H1 (cell line): ENCODE results near the gene HYAL1. TPM values are rescaled to one million over a fixed set of nuclear protein-coding genes. Genes with fewer than 3 reads are reported as not detected.

Experiments used
- CHD2 ChIP-seq: IDR thresholded peaks from 2 replicates; pipeline ENCODE4 v1.6.1; 2012; ENCODE audit warnings: low read length, improper control_type of control experiment
- KDM5A ChIP-seq: fragments of 200-600 bp; IDR thresholded peaks from 2 replicates; pipeline ENCODE4 v1.7.1; 2012; ENCODE audit warnings: mild to moderate bottlenecking, low read length, inconsistent platforms, mixed read lengths
- SIN3A ChIP-seq, 2 experiments: IDR thresholded peaks in 1 of 2; conservative IDR thresholded peaks in 1 of 2; 2 replicates each; pipeline ENCODE4 v1.6.1; 2011 to 2012; ENCODE audit warnings: low read length in 2 of 2, improper control_type of control experiment in 1 of 2, low read depth in 1 of 2, mild to moderate bottlenecking in 1 of 2
- SRF ChIP-seq: IDR thresholded peaks from 2 replicates; pipeline ENCODE4 v1.6.1; 2011; ENCODE audit warnings: mild to moderate bottlenecking, low read depth, low read length, moderate library complexity
- TEAD4 ChIP-seq: IDR thresholded peaks from 2 replicates; pipeline ENCODE4 v1.6.1; 2012; ENCODE audit warnings: low read depth, low read length, inconsistent platforms, mixed read lengths
- polyA plus RNA-seq, 7 experiments: library from polyadenylated mRNA; depleted of rRNA in 3 of 7; stranded (reverse) in 5 of 7; unstranded in 2 of 7; fragments of >200 nt in 5 of 7; fragments of 200-250 nt in 2 of 7; gene quantifications; 1 replicate in 5 of 7; 2 replicates in 1 of 7; 4 replicates in 1 of 7; pipeline versions ENCODE4 v1.2.1 to v1.2.3, GENCODE V29; 2011 to 2013; ENCODE audit warnings: missing spikeins in 2 of 7, mixed read lengths in 2 of 7
- total RNA-seq: library from RNA; stranded (reverse); fragmentation: NEBNext Ultra II Directional; extraction: Animal tissue kit (Norgen Biotek cat#: 25700); gene quantifications from 2 replicates; pipeline ENCODE4 v1.2.1, GENCODE V29; 2021
- TF ChIP-seq, protein P1 (sequence below): fragments of 300-600 bp; sonication (generic); IDR thresholded peaks from 2 replicates; pipeline ENCODE4 v1.7.1; 2012; ENCODE audit warnings: low read length, moderate library complexity, mild to moderate bottlenecking, inconsistent platforms; ENCODE audit not compliant: insufficient replicate concordance
- TF ChIP-seq, protein P2 (sequence below): IDR thresholded peaks from 2 replicates; pipeline ENCODE4 v1.6.1; 2011; ENCODE audit warnings: low read depth, mild to moderate bottlenecking, low read length; ENCODE audit not compliant: insufficient read depth

HYAL1 gene
- total and polyA plus RNA-seq, 2 of the 8 experiments (the other 6 are each of a cell fraction or from before 2014, with no cell fraction given), result 2.0 to 5.4 TPM

DNA sequence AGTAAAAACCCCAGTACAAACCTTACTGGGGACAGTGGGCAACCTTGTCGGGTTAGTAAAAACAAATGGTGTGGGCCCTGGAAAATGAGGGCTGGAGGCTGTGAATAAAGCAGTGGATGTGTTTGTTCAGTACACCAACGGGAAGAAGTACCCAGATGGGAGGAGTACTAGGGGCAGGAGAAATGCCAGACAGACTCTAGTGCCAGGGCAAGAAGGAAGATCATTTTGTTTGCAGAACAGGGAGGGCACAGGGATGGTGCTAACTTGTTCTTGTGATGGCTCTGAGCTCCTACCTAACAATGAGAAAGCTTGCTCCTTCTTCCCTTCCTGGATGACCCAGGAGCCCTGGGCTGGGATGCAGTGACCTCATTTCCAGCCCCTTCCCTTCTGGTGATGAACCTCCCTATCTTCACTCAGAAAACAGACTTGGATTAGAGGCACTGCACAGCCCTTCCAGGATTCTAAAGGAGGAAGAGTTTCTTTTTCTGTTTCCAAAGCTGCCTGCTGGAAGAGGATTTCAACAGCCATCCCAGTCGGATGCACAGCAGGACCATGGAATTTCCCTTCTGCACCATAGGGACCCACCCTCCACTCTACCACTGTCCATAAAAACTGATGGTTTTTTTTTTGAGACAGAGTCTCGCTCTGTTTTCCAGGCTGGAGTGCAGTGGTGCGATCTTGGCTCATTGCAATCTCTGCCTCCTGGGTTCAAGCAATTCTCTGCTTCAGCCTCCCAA, 31.1 kb upstream of the HYAL1 start (continued):
- TF ChIP-seq, protein P1, sequence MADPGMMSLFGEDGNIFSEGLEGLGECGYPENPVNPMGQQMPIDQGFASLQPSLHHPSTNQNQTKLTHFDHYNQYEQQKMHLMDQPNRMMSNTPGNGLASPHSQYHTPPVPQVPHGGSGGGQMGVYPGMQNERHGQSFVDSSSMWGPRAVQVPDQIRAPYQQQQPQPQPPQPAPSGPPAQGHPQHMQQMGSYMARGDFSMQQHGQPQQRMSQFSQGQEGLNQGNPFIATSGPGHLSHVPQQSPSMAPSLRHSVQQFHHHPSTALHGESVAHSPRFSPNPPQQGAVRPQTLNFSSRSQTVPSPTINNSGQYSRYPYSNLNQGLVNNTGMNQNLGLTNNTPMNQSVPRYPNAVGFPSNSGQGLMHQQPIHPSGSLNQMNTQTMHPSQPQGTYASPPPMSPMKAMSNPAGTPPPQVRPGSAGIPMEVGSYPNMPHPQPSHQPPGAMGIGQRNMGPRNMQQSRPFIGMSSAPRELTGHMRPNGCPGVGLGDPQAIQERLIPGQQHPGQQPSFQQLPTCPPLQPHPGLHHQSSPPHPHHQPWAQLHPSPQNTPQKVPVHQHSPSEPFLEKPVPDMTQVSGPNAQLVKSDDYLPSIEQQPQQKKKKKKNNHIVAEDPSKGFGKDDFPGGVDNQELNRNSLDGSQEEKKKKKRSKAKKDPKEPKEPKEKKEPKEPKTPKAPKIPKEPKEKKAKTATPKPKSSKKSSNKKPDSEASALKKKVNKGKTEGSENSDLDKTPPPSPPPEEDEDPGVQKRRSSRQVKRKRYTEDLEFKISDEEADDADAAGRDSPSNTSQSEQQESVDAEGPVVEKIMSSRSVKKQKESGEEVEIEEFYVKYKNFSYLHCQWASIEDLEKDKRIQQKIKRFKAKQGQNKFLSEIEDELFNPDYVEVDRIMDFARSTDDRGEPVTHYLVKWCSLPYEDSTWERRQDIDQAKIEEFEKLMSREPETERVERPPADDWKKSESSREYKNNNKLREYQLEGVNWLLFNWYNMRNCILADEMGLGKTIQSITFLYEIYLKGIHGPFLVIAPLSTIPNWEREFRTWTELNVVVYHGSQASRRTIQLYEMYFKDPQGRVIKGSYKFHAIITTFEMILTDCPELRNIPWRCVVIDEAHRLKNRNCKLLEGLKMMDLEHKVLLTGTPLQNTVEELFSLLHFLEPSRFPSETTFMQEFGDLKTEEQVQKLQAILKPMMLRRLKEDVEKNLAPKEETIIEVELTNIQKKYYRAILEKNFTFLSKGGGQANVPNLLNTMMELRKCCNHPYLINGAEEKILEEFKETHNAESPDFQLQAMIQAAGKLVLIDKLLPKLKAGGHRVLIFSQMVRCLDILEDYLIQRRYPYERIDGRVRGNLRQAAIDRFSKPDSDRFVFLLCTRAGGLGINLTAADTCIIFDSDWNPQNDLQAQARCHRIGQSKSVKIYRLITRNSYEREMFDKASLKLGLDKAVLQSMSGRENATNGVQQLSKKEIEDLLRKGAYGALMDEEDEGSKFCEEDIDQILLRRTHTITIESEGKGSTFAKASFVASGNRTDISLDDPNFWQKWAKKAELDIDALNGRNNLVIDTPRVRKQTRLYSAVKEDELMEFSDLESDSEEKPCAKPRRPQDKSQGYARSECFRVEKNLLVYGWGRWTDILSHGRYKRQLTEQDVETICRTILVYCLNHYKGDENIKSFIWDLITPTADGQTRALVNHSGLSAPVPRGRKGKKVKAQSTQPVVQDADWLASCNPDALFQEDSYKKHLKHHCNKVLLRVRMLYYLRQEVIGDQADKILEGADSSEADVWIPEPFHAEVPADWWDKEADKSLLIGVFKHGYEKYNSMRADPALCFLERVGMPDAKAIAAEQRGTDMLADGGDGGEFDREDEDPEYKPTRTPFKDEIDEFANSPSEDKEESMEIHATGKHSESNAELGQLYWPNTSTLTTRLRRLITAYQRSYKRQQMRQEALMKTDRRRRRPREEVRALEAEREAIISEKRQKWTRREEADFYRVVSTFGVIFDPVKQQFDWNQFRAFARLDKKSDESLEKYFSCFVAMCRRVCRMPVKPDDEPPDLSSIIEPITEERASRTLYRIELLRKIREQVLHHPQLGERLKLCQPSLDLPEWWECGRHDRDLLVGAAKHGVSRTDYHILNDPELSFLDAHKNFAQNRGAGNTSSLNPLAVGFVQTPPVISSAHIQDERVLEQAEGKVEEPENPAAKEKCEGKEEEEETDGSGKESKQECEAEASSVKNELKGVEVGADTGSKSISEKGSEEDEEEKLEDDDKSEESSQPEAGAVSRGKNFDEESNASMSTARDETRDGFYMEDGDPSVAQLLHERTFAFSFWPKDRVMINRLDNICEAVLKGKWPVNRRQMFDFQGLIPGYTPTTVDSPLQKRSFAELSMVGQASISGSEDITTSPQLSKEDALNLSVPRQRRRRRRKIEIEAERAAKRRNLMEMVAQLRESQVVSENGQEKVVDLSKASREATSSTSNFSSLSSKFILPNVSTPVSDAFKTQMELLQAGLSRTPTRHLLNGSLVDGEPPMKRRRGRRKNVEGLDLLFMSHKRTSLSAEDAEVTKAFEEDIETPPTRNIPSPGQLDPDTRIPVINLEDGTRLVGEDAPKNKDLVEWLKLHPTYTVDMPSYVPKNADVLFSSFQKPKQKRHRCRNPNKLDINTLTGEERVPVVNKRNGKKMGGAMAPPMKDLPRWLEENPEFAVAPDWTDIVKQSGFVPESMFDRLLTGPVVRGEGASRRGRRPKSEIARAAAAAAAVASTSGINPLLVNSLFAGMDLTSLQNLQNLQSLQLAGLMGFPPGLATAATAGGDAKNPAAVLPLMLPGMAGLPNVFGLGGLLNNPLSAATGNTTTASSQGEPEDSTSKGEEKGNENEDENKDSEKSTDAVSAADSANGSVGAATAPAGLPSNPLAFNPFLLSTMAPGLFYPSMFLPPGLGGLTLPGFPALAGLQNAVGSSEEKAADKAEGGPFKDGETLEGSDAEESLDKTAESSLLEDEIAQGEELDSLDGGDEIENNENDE, result no peak
- TF ChIP-seq CHD2, result no peak
- TF ChIP-seq, protein P2, sequence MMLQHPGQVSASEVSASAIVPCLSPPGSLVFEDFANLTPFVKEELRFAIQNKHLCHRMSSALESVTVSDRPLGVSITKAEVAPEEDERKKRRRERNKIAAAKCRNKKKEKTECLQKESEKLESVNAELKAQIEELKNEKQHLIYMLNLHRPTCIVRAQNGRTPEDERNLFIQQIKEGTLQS, result no peak
- no peak for TF ChIP-seq KDM5A
- no peak for TF ChIP-seq TEAD4
- TF ChIP-seq SRF, result no peak
- no peak for TF ChIP-seq SIN3A (conservative IDR thresholded peaks at IDR 0.05 in 1 of 2, IDR thresholded peaks at IDR 0.05 in 1 of 2; ENCODE audit: low read depth in 1 of 2, low read length in 2 of 2)
